ENCODE data around the gene LINGO3.

The LINGO3 gene

DNA sequence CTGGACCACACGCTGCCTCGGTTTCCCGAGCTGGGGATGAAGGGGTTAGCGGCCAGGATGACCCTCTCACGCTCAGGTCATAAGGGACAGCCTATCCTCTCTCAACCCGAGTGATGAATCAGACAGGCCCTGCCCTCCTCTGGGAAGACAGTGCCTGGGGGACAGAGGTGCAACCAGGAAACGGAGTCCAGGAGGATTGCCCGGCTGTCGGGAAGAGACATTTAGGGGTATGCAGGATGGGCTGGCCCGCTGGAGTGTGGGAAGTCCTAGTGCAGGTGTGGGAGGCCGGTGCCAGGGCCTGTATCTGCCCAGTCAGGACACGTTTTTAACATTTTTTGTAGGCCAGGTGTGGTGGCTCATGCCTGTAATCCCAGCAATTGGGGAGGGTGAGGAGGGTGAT lies 12.1 kb upstream of the LINGO3 start:
- H3K4me3 ChIP-seq (replicated peaks; ENCODE audit: low read depth, low read length), result no peak overlapping the region
- DNase-seq (ENCODE audit: extremely low read depth, low read depth), result no peak
- TF ChIP-seq, protein P1, sequence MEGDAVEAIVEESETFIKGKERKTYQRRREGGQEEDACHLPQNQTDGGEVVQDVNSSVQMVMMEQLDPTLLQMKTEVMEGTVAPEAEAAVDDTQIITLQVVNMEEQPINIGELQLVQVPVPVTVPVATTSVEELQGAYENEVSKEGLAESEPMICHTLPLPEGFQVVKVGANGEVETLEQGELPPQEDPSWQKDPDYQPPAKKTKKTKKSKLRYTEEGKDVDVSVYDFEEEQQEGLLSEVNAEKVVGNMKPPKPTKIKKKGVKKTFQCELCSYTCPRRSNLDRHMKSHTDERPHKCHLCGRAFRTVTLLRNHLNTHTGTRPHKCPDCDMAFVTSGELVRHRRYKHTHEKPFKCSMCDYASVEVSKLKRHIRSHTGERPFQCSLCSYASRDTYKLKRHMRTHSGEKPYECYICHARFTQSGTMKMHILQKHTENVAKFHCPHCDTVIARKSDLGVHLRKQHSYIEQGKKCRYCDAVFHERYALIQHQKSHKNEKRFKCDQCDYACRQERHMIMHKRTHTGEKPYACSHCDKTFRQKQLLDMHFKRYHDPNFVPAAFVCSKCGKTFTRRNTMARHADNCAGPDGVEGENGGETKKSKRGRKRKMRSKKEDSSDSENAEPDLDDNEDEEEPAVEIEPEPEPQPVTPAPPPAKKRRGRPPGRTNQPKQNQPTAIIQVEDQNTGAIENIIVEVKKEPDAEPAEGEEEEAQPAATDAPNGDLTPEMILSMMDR (IDR thresholded peaks at IDR 0.05; ENCODE audit: low read depth, low read length, missing control alignments), result no peak

DNA sequence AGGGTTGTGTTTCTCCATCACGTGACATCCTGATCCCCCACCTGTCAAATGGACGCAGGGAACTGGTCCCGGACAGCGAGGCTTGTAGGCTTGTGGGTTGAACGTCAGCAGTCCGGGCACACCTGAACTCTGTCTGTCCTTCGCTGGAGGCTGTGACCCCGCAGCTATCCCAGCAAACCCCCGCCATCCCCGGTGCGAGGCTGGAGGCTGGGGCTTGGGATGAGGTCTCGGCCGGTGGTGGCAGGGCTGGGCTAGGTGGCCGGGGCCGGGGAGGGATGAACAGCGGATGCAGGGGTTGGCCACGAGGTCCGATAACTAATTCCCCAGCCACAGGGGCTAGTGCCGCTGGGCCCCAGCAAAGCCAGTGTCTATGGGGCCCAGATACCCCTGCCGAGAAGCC lies 11.6 kb upstream of the LINGO3 start:
- no peak overlapping the region for H3K4me3 ChIP-seq (replicated peaks; ENCODE audit: low read depth, low read length)
- DNase-seq (ENCODE audit: extremely low read depth, low read depth), result no peak
- TF ChIP-seq, protein P1 (IDR thresholded peaks at IDR 0.05; ENCODE audit: low read depth, low read length, missing control alignments), result no peak

DNA sequence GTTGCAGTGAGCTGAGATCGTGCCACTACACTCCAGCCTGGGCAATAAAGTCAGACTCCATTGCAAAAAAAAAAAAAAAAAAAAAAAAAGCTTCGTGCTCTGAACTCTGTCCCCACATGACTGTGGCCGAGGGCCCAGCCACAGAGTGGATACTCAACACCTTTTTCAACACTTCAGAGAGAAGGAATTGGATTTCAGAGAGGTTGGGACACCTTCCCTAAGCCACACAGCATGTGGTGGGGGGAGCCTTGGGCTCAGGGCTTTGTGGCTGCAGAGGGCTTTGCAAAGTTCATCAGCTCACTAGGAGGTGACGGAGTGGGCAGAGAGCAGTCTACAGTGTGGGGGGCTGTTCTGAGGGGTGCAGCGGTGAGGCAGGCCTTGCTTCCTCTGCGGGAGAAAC lies 11.0 kb upstream of the LINGO3 start:
- no peak for DNase-seq (ENCODE audit: extremely low read depth, low read depth)
- TF ChIP-seq, protein P1 (IDR thresholded peaks at IDR 0.05; ENCODE audit: low read depth, low read length, missing control alignments), result no peak
- no peak overlapping the region for H3K4me3 ChIP-seq (replicated peaks; ENCODE audit: low read depth, low read length)

DNA sequence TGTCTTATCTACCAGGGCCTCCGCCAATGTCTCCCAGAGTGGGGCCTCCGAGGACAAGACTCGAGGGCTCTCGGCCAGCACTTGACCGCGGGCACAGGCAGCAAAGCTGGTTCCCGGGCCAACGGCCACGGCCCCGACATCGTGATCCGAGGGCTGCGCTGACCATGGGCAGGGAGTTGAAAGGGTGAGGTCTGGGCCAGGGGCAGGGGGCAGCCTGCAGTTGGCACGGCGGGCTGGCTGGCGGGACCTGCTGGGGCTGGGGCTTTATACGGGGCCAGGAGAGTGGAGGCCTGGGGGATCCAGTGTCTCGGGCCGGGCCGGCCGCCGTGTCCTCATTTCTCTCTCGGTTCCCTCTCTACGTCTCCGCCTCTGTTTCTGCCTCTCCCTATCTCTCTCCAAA lies 9.8 kb upstream of the LINGO3 start:
- no peak overlapping the region for H3K4me3 ChIP-seq (replicated peaks; ENCODE audit: low read depth, low read length)
- DNase-seq (ENCODE audit: extremely low read depth, low read depth), result no peak
- TF ChIP-seq, protein P1 (IDR thresholded peaks at IDR 0.05; ENCODE audit: low read depth, low read length, missing control alignments), result no peak

DNA sequence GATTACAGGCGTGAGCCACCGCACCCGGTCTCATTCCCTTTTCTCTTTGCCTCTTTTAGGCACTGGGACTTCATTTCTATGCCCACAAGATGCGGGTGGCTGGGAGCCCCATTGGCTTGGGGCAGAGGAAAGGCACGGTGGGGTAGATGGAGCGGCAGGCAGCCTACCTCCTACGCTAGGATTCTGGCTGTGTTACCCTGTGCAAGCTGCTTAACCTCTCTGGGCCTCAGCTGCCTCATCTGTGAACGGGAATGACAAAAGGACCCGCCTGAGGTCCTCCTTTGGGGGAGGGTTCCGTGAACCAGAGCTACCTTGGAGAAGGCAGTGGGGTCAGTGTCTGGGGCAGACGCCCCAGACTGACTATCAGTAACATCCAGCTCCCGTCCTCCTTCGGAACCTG lies 9.3 kb upstream of the LINGO3 start:
- TF ChIP-seq, protein P1 (IDR thresholded peaks at IDR 0.05; ENCODE audit: low read depth, low read length, missing control alignments), result no peak
- DNase-seq (ENCODE audit: extremely low read depth, low read depth), result no peak
- H3K4me3 ChIP-seq (replicated peaks; ENCODE audit: low read depth, low read length), result no peak overlapping the region

DNA sequence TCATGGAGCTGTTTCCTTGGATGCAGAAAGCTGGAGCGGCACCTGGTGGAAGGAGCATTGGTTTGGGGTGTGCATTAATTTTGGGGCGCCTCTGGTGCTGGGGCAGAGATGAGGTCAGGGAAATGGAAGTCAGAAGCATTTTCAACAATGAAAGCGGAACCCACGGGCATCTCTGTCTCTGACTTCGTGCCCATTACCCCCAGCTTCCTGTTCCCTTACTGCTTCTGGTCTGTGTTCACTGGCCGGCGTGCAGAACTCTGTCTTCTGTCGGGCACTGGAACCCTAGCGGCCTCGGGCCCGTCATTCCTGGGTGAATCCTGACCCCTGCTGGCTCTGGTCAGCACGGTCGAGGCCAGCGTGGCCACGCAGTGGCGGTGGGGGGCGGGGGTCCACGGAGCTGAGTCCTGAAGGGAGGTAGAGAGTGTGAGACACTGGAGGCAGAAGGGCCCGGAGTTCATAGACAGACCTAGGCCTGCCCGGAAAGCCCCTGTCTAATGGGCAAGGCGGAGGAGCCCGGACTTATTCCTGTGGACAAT lies 7.9 kb upstream of the LINGO3 start:
- no peak for DNase-seq (ENCODE audit: extremely low read depth, low read depth)
- TF ChIP-seq, protein P1 (IDR thresholded peaks at IDR 0.05; ENCODE audit: low read depth, low read length, missing control alignments), result peak; percentile 64
- H3K4me3 ChIP-seq (replicated peaks; ENCODE audit: low read depth, low read length), result no peak overlapping the region
